ENCODE data around the gene KLF5.

KLF5 gene

DNA sequence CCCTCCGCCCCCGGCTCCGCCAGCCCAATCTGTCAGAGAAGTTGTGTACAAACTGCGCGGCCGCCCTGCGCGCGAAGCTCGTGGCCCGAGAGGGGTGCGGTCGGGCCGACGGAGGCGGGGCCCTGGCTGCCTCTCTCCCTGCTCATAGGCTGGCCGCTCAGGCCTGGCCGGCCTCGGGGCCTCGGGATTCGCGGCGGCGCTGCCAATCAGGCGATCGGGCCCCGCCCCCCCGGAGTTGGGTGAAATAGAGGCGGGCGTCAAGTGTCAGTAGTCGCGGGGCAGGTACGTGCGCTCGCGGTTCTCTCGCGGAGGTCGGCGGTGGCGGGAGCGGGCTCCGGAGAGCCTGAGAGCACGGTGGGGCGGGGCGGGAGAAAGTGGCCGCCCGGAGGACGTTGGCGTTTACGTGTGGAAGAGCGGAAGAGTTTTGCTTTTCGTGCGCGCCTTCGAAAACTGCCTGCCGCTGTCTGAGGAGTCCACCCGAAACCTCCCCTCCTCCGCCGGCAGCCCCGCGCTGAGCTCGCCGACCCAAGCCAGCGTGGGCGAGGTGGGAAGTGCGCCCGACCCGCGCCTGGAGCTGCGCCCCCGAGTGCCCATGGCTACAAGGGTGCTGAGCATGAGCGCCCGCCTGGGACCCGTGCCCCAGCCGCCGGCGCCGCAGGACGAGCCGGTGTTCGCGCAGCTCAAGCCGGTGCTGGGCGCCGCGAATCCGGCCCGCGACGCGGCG is at the start of gene KLF5:
Gene KLF5 (plus strand): TSS at position 270 of the 724 bp plus-strand sequence. CDS start 323 bp downstream, at position 593.
- Histone ChIP-seq H3K36me3 (ENCODE audit: control insufficient read depth in 2 of 2, insufficient read depth in 2 of 2, low read length in 2 of 2) (peaks cover 16 to 27% of the 10 kb centered on the region in 2 donors), H3K9me3 (ENCODE audit: control insufficient read depth in 2 of 2, low read length in 2 of 2) (no peaks in the 10 kb centered on the region), H3K4me1 (ENCODE audit: control insufficient read depth in 2 of 2, insufficient read depth in 2 of 2, low read length in 2 of 2) (peaks cover 3 to 7% of the 10 kb centered on the region in 2 donors), H3K9ac (ENCODE audit: low read depth in 1 of 2, low read length in 2 of 2) (peak within 1 kb of the TSS; percentile 86 to 93), H3K27me3 (ENCODE audit: control insufficient read depth in 2 of 2, insufficient read depth in 2 of 2, low read length in 2 of 2) (no peaks in the 10 kb centered on the region), H3K27ac (ENCODE audit: low read depth in 2 of 2, low read length in 2 of 2) (peak within 1 kb of the TSS; percentile 86 to 89), H3K4me3 (ENCODE audit: low read length in 2 of 2) (peak within 1 kb of the TSS; percentile 74 to 92)

GRCh38 chr13:73011751-73012150 is 47.1 kb upstream of the KLF5 start:
- H3K27me3 ChIP-seq (ENCODE audit: control insufficient read depth in 2 of 2, insufficient read depth in 2 of 2, low read length in 2 of 2): no peaks in the 10 kb centered on the region
- H3K9me3 ChIP-seq (ENCODE audit: control insufficient read depth in 2 of 2, low read length in 2 of 2): no peaks in the 10 kb centered on the region
- H3K4me1 ChIP-seq (ENCODE audit: control insufficient read depth in 2 of 2, insufficient read depth in 2 of 2, low read length in 2 of 2): no peaks in the 10 kb centered on the region
- no peak overlapping the region for H3K9ac ChIP-seq (ENCODE audit: low read depth in 1 of 2, low read length in 2 of 2)
- H3K4me3 ChIP-seq (ENCODE audit: low read length in 2 of 2): no peak overlapping the region
- no peak overlapping the region for H3K27ac ChIP-seq (ENCODE audit: low read depth in 2 of 2, low read length in 2 of 2)
- peaks cover 0 to 2% of the 10 kb centered on the region in 2 donors for H3K36me3 ChIP-seq (ENCODE audit: control insufficient read depth in 2 of 2, insufficient read depth in 2 of 2, low read length in 2 of 2)

DNA sequence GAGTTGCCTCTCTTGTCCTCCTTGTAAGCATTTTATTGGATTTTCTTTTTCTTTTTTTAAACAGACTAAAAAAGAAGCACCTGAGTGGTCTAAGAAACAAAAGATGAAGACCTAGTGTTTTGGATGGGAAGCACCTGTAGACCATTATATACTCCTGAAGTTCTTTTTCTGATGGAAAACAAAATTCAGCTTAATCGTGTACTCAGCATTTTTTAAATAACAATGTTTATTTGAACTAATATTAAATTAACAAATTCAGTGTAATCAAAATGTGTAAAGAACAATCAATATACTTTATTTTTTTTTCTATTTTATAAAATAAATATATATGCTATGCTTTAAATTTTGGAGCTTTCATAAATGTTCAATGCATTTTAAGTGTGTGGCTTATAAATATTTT is 43.0 kb upstream of the KLF5 start:
- Histone ChIP-seq H3K9ac (ENCODE audit: low read depth in 1 of 2, low read length in 2 of 2) (no peak overlapping the region), H3K4me3 (ENCODE audit: low read length in 2 of 2) (no peak overlapping the region), H3K4me1 (ENCODE audit: control insufficient read depth in 2 of 2, insufficient read depth in 2 of 2, low read length in 2 of 2) (no peaks in the 10 kb centered on the region), H3K36me3 (ENCODE audit: control insufficient read depth in 2 of 2, insufficient read depth in 2 of 2, low read length in 2 of 2) (no peaks in the 10 kb centered on the region), H3K27ac (ENCODE audit: low read depth in 2 of 2, low read length in 2 of 2) (no peak overlapping the region), H3K27me3 (ENCODE audit: control insufficient read depth in 2 of 2, insufficient read depth in 2 of 2, low read length in 2 of 2) (no peaks in the 10 kb centered on the region), H3K9me3 (ENCODE audit: control insufficient read depth in 2 of 2, low read length in 2 of 2) (no peaks in the 10 kb centered on the region)

- Histone ChIP-seq H3K4me1 (ENCODE audit: control insufficient read depth in 2 of 2, insufficient read depth in 2 of 2, low read length in 2 of 2) (no peaks in the 10 kb centered on the region), H3K9ac (ENCODE audit: low read depth in 1 of 2, low read length in 2 of 2) (no peak overlapping the region), H3K27me3 (ENCODE audit: control insufficient read depth in 2 of 2, insufficient read depth in 2 of 2, low read length in 2 of 2) (no peaks in the 10 kb centered on the region), H3K36me3 (ENCODE audit: control insufficient read depth in 2 of 2, insufficient read depth in 2 of 2, low read length in 2 of 2) (no peaks in the 10 kb centered on the region), H3K9me3 (ENCODE audit: control insufficient read depth in 2 of 2, low read length in 2 of 2) (no peaks in the 10 kb centered on the region), H3K27ac (ENCODE audit: low read depth in 2 of 2, low read length in 2 of 2) (no peak overlapping the region), H3K4me3 (ENCODE audit: low read length in 2 of 2) (no peak overlapping the region)
These were observed 40.5 kb upstream of the KLF5 start for GRCh38 chr13:73018336-73018735.

DNA sequence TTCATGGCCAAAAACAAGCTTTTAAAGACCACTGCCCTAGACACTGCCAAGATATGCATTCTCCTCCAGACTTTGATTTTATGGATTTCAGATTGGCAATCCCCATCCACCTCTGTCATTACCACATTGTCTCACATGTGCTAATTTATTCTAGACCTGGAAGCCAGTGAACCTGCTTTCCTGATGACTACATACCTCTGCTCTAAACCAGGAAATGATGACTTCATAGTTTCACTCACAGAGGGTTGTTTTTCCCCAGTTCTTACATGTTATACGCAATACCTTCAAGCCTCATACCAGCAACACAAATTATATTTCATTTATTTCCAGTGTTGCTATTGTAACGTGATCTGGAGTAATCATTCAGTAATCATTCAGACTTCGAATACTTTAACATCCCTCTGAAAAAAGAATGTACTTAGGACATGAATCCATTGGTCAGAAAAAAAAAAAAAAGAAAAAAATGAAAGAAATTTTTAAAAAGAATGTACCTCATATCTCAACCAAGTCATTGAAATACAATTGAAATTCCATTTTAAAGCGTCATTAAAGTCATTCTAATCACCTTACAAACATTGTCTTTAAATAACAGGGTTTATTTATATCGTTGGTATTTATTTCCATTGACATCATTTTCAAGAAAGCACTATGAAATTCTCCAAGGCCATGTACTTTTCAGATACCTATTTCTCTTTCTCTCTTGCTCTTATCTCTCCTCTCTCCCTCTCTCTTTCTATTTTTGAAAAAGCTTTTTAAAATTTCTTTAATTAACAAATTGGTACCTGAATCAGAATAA is 33.4 kb upstream of the KLF5 start:
- Histone ChIP-seq H3K9me3 (ENCODE audit: control insufficient read depth in 2 of 2, low read length in 2 of 2) (no peaks in the 10 kb centered on the region), H3K36me3 (ENCODE audit: control insufficient read depth in 2 of 2, insufficient read depth in 2 of 2, low read length in 2 of 2) (no peaks in the 10 kb centered on the region), H3K27ac (ENCODE audit: low read depth in 2 of 2, low read length in 2 of 2) (no peak overlapping the region), H3K4me3 (ENCODE audit: low read length in 2 of 2) (no peak overlapping the region), H3K9ac (ENCODE audit: low read depth in 1 of 2, low read length in 2 of 2) (no peak overlapping the region), H3K27me3 (ENCODE audit: control insufficient read depth in 2 of 2, insufficient read depth in 2 of 2, low read length in 2 of 2) (no peaks in the 10 kb centered on the region), H3K4me1 (ENCODE audit: control insufficient read depth in 2 of 2, insufficient read depth in 2 of 2, low read length in 2 of 2) (no peaks in the 10 kb centered on the region)

GRCh38 chr13:73034901-73035300 is 23.9 kb upstream of the KLF5 start:
- Histone ChIP-seq H3K4me1 (ENCODE audit: control insufficient read depth in 2 of 2, insufficient read depth in 2 of 2, low read length in 2 of 2) (peaks cover 3 to 6% of the 10 kb centered on the region in 2 donors), H3K4me3 (ENCODE audit: low read length in 2 of 2) (no peak overlapping the region), H3K27me3 (ENCODE audit: control insufficient read depth in 2 of 2, insufficient read depth in 2 of 2, low read length in 2 of 2) (no peaks in the 10 kb centered on the region), H3K27ac (ENCODE audit: low read depth in 2 of 2, low read length in 2 of 2) (no peak overlapping the region), H3K36me3 (ENCODE audit: control insufficient read depth in 2 of 2, insufficient read depth in 2 of 2, low read length in 2 of 2) (no peaks in the 10 kb centered on the region), H3K9me3 (ENCODE audit: control insufficient read depth in 2 of 2, low read length in 2 of 2) (no peaks in the 10 kb centered on the region), H3K9ac (ENCODE audit: low read depth in 1 of 2, low read length in 2 of 2) (no peak overlapping the region)

DNA sequence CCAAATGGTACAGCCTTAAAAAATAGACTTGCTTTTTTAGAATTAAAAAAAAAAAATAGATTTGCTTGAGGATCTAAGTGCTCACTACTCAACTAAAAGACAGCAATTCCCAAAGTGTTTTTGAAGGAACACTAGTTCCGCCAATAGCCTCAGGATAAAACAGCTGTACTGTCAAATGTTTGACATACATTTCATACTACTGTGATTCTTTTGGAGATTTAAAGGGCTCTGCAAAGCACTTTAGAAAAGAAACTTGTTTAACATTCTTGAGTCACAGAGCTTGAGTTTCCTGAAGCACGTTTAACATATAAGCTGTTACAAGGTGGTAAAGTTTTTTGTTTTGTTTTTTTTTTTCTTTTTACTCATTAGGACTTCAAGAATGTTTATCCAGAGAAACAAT is 23.1 kb upstream of the KLF5 start:
- H3K27ac ChIP-seq (ENCODE audit: low read depth in 2 of 2, low read length in 2 of 2): no peak overlapping the region
- H3K27me3 ChIP-seq (ENCODE audit: control insufficient read depth in 2 of 2, insufficient read depth in 2 of 2, low read length in 2 of 2): no peaks in the 10 kb centered on the region
- no peak overlapping the region for H3K9ac ChIP-seq (ENCODE audit: low read depth in 1 of 2, low read length in 2 of 2)
- no peak overlapping the region for H3K4me3 ChIP-seq (ENCODE audit: low read length in 2 of 2)
- no peaks in the 10 kb centered on the region for H3K9me3 ChIP-seq (ENCODE audit: control insufficient read depth in 2 of 2, low read length in 2 of 2)
- no peaks in the 10 kb centered on the region for H3K36me3 ChIP-seq (ENCODE audit: control insufficient read depth in 2 of 2, insufficient read depth in 2 of 2, low read length in 2 of 2)
- H3K4me1 ChIP-seq (ENCODE audit: control insufficient read depth in 2 of 2, insufficient read depth in 2 of 2, low read length in 2 of 2): peaks cover 3 to 6% of the 10 kb centered on the region in 2 donors

GRCh38 chr13:73036566-73036965 is 22.2 kb upstream of the KLF5 start:
- no peak overlapping the region for H3K27ac ChIP-seq (ENCODE audit: low read depth in 2 of 2, low read length in 2 of 2)
- H3K36me3 ChIP-seq (ENCODE audit: control insufficient read depth in 2 of 2, insufficient read depth in 2 of 2, low read length in 2 of 2): no peaks in the 10 kb centered on the region
- H3K9me3 ChIP-seq (ENCODE audit: control insufficient read depth in 2 of 2, low read length in 2 of 2): no peaks in the 10 kb centered on the region
- no peak overlapping the region for H3K9ac ChIP-seq (ENCODE audit: low read depth in 1 of 2, low read length in 2 of 2)
- no peak overlapping the region for H3K4me3 ChIP-seq (ENCODE audit: low read length in 2 of 2)
- H3K27me3 ChIP-seq (ENCODE audit: control insufficient read depth in 2 of 2, insufficient read depth in 2 of 2, low read length in 2 of 2): no peaks in the 10 kb centered on the region
- peaks cover 3 to 10% of the 10 kb centered on the region in 2 donors for H3K4me1 ChIP-seq (ENCODE audit: control insufficient read depth in 2 of 2, insufficient read depth in 2 of 2, low read length in 2 of 2)

DNA sequence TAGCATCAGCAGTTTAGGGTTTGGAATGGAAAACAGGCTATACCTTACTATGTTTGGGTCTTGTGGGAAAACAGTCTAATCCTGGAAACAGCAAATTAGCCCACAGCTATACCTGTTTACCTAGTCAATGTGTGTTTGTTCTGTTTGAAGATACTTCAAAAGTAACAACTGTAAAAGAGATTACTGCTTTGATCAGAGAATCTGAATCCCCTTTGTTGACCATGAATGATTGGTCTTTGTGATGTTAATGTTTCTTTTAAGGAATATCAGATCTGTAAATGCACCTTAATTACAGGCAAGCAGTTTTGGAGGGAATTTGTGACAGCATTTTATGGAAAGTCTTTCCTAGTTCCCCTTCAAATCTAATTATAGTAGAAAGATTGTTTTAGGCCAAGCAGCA is 20.7 kb upstream of the KLF5 start:
- peaks cover 4 to 16% of the 10 kb centered on the region in 2 donors for H3K4me1 ChIP-seq (ENCODE audit: control insufficient read depth in 2 of 2, insufficient read depth in 2 of 2, low read length in 2 of 2)
- no peaks in the 10 kb centered on the region for H3K36me3 ChIP-seq (ENCODE audit: control insufficient read depth in 2 of 2, insufficient read depth in 2 of 2, low read length in 2 of 2)
- H3K4me3 ChIP-seq (ENCODE audit: low read length in 2 of 2): no peak overlapping the region
- no peak overlapping the region for H3K9ac ChIP-seq (ENCODE audit: low read depth in 1 of 2, low read length in 2 of 2)
- H3K9me3 ChIP-seq (ENCODE audit: control insufficient read depth in 2 of 2, low read length in 2 of 2): no peaks in the 10 kb centered on the region
- no peak overlapping the region for H3K27ac ChIP-seq (ENCODE audit: low read depth in 2 of 2, low read length in 2 of 2)
- H3K27me3 ChIP-seq (ENCODE audit: control insufficient read depth in 2 of 2, insufficient read depth in 2 of 2, low read length in 2 of 2): no peaks in the 10 kb centered on the region

All from mucosa of rectum (tissue), 2 donors.